Stimulated activated CD4-positive, alpha-beta T cell treated with anti-CD3 and anti-CD28 coated beads, Interleukin-4, amount 100 ng/mL, for 24 hours (primary cell): ENCODE results near the gene ZNF565.
"Not testable (repeated sequence)": the region's sequence is repeated elsewhere in the genome, so short reads cannot be mapped to it uniquely, and the experiment has no call there.

Source experiments
- DNase-seq: peaks from one replicate; pipeline ENCODE4 v3.0.0-alpha.2; 2020

Gene ZNF565

DNA sequence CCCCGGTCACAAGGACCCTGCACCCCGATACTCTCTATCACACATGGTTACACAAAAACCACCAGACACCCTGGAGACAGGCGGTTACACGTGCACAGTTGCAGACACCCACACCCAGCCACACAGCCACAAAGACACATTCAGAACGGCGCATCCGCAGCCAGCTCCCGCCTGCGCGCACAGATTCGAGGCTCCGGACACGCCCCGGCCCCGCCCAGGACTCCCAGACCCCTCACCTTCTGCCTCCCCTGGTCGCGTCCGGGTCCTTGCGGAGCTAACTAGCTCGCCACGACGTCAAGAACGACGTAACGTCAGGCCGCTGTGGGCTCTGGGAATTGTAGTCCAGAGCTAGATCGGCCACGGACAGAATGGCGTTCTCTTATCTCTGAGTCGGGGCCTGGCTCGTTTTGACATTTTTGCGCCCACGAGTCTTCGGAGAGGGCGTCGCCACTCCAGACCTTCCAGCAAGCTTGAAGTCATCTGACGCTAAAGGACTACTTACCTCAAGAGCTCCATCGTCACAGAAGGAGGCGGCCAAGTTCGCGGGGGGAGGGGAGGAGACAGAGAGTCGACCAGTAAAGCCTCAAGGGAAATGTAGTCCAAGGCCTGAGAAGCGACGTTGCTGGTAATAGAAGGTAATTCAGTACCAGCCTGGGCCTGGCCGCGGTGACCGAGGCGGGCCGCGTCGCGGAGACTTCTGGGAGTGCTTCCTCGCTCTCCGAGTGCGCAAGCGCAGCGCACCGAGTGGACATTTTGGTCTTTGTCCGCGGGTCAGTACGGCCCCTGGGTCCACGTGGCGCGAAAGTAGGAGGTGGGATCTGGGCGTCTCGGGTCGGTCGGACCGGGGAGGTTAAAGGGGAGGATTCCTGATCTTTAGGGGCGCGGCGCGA lies at the start of gene ZNF565, which contains the start of gene ZNF146:
Gene ZNF565, minus strand, starts transcription at position 280 of the 890 bp plus-strand sequence. CDS start 12,680 bp downstream, outside the sequence.
Gene ZNF146, plus strand, starts transcription at position 721 of the 890 bp plus-strand sequence. CDS start 21,335 bp downstream, outside the sequence.
- peak; percentile 98 for DNase-seq

DNA sequence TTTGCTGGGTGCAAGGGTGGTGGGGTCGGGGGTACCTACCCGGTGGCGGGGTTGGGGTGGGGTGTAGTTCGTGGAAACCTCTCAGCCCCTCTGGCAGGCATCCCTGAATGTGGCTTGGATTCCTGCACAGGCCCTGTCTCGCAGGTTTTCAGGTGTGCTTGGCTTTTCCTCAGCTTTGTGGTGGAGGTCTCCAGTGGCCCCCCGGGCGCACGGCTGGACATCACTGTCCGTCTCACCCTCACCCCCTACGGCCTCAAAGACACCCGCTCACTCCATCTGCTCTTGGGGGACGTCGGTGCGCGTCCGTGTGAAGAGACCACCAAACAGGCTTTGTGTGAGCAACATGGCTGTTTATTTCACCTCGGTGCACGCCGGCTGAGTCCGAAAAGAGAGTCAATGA lies 44.7 kb upstream of the ZNF565 start:
- DNase-seq, result no peak

DNA sequence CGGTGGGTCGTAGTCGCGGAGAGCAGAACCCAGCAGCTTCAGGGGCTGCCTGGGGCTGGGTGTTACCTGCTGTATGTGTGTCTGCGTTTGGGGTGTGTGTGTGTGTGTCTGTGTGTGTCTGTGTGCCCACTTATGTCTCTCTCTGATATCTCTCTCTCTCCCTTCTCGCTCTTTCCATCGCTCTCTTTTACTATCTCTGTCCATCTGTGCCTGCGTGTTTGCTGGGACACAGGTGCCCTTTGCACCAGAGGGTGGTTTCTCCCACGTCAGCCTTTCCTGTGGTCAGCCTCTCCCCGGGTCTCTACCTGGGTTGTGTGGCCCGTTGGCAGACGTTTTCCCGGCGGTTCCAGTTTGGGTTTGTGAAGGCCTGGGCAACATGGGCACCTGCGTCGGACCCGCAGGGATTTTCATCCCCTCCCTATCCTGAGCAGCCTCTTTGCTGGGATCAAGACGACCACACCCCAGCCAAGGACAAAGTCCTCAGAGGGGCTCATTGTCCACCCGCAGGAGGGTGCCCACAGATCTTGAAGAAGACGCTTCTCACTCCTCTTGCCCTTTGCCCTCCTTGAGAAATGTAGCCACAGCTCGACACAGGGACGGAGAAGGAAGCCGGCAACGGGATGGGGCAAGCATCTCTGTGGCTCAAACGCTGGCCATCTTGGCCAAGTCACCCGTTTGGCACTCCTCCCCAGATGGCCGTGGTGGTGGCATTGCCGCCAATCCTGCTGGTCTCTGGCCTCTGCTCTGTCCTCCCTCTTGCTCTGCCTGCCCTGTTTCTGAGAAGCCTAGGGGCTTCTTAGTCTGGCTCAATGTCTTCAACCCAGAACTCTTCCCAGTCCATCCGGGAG lies 43.8 kb upstream of the ZNF565 start:
- DNase-seq, result no peak

DNA sequence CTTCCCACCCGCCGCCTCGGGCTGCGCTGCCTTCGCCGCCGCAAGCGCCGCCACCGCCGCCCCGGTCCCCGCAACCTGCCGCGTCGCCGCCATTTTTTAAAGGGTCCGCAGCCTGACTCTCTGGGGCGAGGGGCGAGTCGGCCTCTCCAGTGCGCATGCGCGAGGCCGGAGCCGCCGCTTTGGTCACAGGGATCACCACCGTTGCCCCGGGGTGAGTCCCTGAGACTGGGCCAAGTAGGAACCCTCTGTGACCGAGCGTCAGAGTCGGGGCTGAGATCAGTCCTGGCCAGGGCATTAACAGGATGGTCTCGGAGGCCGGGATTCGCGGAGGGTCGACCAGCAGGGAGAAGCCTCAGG lies 43.0 kb upstream of the ZNF565 start:
- no peak for DNase-seq

DNA sequence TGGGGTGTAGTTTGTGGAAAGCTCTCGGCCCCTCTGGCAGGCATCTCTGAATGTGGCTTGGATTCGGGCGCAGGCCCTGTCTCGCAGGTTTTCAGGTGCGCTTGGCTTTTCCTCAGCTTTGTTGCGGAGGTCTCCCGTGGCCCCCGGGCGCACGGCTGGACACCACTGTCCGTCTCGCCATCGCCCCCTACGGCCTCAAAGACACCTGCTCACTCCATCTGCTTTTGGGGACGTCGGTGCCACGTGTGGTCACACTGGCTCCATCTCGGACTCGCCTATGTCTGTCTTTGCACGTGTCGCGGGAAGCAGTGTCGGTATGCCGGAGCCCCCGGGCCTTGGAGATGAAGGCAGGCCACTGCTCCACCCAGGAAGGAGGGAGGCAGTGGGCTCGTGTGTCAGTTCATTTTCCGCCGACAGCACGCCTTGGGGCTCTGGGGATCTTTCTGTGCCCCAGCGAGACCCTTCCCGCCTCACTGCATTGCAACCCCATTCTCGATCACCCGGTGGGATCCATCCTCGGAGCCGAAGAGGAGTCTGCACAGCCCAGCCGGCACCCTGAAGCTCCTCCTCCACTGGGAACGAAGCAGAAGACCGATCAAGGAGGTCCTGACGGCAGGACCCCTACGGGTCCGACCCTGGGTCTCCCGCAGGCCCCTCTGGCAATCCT lies 42.5 kb upstream of the ZNF565 start:
- DNase-seq, result no peak

DNA sequence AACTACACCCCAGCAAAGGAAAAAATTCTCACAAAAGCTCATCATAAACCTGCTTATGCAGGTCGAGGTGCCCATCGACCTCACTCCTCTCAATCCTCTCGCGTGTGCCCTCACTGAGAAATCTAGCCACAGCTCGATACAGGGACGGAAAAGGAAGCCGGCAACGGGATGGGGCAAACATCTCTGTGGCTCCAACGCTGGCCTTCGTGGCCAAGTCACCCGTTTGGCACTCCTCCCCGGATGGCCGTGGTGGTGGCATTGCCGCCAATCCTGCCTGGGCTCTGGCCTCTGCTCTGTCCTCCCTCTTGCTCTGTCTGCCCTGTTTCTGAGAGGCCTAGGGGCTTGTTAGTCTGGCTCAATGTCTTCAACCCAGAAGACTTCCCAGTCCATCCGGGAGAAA lies 41.6 kb upstream of the ZNF565 start:
- DNase-seq, result no peak

DNA sequence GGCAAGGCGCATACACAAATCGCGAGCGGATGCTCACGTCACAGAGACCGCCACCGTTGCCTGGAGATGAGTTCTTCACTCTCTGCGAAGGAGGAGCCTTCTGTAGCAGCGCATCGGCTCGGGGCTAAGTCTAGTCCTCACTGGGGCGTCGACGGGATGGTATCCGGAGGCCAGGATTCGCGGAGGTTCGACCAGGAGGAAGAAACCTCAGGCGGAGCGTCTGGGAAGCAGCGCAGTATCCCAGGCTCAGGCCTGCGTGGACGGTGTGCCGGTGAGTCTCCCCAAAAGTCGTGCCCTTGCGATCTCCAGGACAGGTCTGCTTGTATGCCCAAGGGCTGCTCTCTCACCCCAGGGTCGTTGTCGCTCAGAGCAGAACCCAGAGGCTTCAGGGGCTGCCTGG lies 40.9 kb upstream of the ZNF565 start:
- DNase-seq, result no peak

DNA sequence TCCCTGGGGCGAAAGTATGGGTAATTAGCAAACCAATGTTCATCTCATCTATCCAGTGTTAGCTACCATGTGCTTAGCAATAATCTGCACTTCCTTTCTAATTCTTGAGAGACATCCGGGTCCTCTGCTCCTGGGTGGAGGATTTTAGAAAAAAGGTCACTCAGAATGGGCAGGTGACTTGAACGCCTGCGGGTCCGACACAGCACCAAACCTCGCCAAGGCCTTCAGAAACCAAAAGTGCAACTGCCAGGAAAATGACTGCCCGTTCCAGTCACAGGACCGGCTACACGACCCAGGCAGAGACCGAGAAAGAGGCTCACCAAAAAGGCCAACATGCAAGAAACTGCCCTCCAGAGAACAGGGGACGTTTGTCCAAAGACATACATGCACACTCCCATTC lies 40.4 kb upstream of the ZNF565 start:
- no peak for DNase-seq

DNA sequence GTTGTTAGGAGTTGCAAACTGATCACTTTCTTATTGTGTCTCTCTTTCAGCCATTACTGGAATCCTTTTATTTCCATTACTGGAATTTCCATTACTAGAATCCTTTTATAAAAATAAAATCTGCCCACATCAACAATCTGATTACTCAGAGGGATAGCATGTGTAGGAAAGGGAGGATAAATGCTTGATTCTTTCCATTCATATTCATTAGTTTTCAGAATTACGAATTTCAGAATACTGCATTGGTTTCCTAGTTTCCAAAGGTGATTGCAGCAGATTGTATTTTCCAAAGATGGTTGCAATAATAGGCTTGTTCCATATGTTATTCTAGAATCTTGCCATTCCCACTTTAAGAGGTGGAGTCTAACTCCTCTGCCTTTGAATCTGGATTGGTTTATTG lies 37.6 kb upstream of the ZNF565 start:
- DNase-seq, result no peak

DNA sequence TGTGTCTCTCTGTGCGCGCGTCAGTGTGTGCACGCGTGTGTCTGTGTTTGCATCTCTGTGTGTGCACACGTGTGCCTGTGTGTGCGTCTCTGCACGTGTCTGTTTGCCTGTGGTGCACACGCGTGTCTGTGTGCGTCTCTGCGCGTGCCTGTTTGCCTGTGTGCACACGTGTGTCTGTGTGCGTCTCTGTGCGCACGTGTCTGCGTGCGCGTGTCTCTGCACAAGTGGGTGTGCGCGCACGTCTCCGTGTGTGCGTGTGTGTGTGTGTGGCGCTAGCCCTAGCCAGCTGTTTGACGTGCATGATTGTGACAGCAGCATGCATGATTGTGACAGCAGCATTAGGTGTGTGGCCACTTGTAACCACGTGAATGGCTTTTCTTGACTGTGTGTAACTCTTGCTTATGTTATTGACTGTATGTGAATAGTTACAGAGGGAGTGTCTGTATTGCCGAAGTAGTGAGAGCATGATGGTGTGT lies 31.6 kb upstream of the ZNF565 start:
- no peak for DNase-seq

DNA sequence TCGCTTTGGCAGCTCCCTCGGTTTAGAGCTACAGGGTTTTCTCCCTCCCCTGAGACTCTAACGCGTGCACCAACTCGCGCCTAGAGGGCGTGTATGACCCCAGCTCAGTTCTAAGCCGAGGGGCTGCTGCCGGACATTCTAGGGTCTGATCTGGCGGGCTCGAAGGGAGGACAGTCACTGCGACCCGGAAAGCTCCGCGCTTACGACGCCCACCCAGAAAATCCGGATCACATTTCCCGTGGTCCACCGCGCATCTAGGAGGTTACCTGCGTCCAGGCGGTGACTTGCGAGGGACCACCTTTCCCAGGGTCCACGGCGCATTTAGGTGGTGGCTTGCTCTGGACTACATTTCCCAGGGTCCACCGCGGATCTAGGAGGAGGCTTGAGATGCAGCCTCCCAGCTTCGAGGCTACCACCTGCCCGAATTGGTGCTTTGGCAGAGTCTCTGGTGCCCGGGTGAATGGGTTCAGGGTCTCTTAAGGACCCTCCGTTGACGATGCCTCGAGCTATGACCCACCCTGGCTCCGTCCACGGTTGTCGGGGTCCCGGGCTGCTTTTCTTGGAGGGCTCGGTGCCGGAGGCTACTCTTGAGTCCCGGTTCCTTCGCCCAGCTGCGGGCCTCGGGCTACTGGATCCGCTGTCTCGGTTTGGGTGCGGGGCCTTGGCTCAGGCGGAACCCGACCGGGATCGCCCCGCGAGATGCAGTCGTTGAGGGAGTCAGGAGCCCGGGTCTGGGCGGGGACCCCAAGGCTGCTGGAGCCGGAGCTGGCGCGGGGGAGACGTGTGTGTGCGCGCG lies 30.9 kb upstream of the ZNF565 start:
- no peak for DNase-seq

DNA sequence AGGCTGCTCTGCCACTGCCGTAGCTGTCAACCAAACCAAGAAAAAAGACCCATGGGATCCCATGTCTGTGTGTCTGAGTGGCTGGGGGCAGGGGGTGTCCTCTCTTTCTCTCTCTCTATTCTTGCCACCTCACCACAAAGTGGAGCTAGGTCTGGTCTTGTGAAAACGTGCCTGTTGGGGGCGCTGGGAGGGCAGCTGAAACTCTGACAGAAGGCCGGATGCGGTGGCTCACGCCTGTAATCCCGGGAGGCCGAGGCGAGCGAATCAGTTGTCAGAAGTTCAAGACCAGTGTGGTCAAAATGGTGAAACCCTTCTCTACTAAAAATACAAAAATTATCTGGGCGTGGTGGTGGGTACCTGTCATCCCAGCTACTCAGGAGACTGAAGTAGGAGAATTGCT lies 29.6 kb upstream of the ZNF565 start:
- DNase-seq, result no peak

DNA sequence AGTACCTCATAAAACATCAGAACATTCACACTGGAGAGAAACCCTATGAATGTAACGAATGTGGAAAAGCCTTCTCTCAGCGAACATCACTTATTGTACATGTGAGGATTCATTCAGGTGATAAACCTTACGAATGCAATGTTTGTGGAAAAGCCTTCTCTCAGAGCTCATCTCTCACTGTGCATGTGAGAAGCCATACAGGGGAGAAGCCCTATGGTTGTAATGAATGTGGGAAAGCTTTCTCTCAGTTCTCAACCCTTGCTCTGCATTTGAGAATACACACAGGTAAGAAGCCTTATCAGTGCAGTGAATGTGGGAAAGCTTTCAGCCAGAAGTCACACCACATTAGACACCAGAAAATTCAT lies 22.5 kb upstream of the ZNF565 start:
- no peak for DNase-seq

DNA sequence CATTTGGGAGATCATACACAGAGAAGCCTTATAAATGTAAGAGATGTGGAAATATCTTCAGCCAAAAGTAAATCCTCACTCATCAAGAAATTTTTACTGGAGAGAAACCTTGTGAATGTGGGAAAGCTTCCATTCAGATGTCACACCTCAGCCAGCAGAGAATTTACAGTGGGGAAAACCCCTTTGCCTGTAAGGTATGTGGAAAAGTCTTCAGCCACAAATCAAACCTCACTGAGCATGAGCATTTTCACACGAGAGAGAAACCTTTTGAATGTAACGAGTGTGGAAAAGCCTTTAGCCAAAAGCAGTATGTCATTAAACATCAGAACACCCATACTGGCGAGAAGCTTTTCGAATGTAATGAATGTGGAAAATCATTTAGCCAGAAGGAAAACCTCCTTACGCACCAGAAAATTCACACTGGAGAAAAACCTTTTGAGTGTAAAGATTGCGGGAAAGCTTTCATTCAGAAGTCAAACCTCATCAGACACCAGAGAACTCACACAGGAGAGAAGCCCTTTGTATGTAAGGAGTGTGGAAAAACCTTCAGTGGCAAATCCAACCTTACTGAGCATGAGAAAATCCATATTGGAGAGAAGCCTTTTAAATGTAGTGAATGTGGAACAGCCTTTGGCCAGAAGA lies 22.0 kb upstream of the ZNF565 start:
- DNase-seq, result no peak

DNA sequence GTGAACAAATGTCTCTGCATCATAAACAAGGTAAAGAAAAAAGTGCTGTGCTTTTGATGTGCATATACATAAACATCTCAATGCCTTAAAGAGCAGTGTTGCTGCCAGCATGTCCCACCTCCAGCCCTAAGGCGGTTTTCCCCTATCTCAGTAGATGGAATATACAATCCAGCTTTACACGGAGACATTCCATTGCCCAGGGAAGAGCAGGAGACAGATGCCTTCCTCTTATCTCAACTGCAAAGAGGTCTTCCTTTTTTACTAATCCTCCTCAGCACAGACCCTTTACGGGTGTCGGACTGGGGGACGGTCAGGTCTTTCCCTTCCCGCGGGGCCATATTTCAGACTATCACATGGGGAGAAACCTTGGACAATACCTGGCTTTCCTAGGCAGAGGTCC lies 19.2 kb upstream of the ZNF565 start:
- DNase-seq, result not testable (repeated sequence)

DNA sequence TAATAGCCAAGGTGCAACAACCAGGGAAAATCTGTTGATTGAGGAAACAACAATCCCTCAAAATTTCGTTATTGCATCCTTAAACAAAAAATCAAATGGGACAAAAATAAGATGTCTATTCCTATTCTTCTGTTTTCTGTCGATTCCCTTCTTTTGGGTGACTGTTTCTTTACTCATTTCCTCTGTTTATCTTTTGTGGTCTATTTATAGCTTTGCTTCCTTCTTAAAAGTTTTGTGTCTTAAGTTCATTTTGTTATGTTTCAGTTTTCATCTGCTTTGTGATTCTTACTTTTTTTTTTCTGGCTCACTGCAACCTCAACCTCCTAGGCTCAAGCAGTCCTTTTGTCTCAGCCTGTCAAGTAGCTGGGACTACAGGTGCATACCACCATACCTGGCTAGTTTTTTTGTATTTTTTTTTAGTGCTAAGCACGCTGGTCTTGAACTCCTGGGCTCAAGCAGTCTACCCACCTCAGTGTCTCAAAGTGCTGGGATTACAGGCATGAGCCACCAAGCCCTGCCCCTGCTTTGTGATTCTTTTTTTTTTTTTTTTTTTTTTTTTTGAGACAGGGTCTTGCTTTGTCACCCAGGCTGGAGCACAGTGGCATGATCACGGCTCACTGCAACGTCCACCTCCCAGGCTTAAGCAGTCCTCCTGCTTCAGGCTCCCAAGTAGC lies 10.9 kb upstream of the ZNF565 start:
- DNase-seq, result no peak

DNA sequence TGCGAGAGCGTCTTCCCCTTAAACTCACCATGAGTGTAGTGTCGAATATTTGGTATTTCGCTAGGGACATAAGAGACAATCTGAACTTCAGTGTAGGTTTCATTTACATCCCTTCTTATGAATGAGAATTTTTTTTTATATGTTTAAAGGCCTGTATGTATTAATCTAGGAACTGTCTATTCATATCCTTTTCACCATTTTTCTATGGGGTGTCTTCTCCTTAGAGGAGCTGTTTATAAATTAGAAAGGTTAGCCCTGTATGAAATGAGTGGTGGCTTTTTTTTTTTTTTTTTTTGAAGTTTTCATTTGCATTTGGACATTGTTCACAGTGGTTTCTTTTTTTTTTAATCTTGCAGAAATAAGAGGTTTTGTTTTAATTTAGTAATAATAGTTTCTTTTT lies 8.0 kb upstream of the ZNF565 start:
- no peak for DNase-seq

DNA sequence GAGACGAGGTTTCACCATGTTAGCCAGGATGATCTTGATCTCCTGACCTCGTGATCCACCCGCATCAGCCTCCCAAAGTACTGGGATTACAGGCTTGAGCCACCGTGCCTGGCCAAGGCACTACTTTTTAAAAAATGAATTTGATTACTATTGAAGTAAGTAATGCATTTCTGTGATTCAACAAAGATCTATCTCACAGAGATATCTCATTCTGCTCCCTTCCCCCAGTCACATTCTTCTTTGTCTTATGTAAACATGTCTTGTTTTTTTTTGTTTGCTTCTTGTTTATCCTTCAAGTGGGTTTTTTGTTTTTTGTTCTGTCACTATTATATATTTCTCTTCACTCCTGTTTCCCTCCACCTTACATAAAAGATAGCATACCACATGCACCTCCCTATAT lies 7.0 kb upstream of the ZNF565 start:
- no peak for DNase-seq

DNA sequence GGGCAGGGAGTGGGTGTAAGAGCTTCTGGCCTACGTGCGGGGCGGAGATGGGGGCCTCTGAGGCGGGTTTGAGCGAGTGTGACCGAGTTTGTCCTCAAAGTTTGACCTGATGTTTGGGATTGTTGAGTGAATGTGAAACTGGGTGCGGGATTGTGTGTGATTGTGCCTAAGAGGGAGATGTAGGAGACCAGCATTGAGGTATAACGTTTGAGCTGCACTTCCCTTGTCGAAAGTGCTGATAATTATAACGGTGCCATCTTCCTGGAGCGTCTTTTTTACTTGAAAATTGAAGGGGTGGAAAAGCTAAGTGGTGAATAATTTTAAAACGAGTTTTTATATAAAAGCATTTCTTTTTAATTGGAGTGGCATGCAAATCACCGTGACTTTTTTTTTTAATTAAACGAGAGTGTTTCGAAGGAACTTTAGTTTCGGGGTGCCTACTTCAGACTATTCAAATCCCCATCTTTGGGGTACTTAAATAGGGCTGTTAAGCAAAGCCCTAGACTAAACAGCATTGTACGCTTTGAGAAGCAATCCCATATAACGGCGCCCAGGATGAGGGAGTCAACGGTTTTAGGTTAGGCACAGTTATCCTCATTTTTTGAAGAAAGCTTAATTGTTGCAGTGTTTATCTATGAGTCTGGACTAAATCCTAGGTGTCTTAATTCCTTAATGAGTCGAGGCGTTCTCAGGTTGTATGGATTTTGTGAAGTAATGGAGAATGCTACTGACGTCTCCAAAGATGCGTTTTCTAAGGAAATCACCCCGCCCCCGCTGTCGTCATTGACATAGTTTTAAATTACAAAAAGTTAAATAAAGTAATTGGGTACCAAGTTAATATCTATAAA lies 1.0 kb upstream of the ZNF565 start:
- DNase-seq, result peak; percentile 15

DNA sequence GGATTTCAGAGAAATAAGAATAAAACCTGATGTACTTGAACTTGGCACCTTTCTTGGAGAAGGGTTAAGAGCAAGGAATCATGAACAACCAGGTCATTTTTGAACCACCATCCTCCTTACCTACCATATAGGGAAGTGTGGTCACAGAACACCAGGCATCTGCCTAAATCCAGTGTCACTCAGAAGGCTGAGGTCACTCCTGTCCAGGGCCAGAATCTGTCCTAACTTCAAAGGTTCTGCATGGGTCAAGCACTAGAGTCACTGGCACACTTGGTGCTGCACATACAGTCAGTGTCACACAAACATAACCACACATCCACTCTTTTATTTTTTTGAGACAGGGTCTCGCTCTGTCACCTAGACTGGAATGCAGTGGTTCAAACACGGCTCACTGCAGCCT lies 1.6 kb downstream of the ZNF565 start:
- no peak for DNase-seq
